ENCODE data around the gene RFTN2.
"Not testable (repeated sequence)": the region's sequence is repeated elsewhere in the genome, so short reads cannot be mapped to it uniquely, and the experiment has no call there.

The RFTN2 gene

DNA sequence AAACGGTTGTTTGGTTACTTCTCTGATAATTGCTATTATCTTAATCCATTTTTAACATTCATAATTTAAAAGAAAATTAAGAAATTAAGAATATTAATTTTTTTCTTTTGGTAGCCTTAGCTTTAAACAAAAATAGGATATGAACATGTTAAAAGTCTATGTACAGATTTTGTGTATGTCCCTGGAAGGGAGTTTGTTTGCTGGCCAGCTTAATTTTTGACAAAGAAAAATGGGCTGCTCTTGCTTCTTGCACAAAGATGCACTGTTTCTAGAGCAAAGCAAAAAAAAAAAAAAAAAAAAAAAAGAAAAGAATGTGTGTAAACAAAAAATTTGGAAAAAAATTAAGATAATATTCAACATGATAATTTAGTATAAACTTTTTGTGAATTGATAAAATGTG, 1.3 kb downstream of the RFTN2 start:
- no peak for DNase-seq

DNA sequence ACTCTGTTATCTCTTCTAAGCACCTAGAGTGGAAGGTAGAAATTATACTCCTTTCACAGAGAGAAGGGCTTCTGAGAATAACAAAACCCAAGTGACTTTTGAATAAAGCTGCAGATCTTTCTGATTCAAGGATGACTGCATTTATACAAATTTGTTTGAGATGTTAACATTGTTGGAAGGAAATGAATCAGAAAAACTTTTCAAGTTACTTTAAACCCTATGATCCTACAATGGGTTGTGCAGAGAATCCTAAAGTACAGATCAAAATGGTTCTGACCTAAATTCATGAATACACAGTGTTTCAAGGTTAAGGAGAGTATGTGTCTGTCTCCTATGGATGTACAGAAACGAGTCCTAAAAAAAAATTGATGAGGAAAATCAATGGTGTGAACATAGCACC, 1.8 kb downstream of the RFTN2 start:
- DNase-seq: no peak

DNA sequence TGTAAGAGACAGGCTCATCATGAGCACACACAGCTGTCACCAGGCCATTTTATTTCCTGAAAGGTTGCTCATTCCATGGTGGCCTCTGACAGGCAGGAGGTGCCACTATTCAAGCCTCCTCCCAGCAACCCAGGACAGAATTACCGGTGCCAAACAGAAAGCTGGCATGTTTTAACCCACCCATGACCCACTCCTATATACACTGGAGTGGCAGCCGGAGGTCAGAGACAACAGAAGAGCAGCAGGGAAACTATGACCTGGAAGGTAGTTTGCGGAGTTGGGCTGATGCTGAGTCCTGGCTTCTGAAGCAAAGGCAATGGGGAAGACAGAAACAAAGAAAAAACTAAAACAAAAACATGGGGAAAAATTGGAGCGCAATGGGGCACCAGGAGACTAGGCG, 2.3 kb downstream of the RFTN2 start:
- DNase-seq: no peak

GRCh38 chr2:197672371-197672893, 3.0 kb downstream of the RFTN2 start:
- no peak for DNase-seq

DNA sequence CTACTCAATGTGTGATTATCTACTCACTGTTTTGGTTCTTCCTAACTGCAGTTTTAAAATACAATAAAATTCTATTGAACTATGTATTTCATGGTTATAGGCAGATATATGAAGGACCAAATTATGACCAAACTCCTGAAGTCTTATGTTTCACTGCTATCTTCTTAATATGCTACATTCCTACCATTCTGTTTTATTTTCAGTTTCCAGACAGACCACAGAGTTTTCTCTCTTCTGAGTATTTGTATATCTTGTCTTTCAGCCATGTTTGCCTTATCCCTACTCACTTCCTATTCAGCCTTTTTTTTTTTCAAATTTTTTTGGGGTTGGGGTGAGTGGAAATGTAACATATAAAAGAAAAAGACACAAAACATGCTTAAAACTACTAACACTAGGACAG, 6.3 kb downstream of the RFTN2 start:
- no peak for DNase-seq

DNA sequence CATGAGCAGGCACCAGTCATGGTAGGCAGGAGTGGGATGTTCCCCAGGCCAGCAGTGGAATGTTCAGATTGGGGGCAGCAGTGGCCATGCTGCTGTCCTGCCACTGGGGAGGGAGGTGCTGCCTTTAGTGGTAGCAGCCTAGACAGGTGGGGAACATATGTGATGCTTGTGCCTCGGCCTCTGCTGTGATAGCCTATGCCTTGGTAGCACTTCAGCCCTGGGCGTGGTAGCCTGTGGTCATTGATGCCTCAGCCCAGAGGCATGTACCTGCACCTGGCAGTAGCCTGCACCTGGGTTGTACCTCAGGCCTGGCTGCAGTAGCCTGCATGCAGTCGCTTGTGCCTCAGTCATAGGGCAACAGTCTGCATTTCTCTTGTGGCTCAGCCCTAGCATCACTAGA, 7.1 kb downstream of the RFTN2 start:
- DNase-seq: no peak

- DNase-seq: no peak
Measured at GRCh38 chr2:197666277-197666676, 9.1 kb downstream of the RFTN2 start.

- DNase-seq: no peak
Measured at GRCh38 chr2:197661626-197662025, 13.8 kb downstream of the RFTN2 start.

DNA sequence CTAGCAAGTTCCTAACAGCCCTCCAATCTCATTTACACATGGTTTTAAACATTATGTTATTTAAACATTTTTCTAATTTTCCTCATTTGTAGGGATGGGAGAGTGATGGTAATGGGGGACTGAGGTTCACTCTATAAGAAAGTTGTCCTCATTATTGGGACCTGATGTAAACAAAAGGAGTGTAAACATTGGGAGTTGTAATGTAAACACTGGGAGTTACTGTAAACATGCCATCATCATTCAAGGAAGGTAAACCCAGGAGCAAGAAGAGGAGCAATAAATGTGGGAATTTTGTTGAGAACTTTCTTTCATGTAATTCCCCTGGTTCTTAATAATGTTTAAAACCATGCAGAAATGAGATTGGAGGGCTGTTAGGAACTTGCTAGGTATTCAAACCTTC, 17.8 kb downstream of the RFTN2 start:
- no peak for DNase-seq

- DNase-seq: no peak
Measured at GRCh38 chr2:197647961-197648690, 27.3 kb downstream of the RFTN2 start.

DNA sequence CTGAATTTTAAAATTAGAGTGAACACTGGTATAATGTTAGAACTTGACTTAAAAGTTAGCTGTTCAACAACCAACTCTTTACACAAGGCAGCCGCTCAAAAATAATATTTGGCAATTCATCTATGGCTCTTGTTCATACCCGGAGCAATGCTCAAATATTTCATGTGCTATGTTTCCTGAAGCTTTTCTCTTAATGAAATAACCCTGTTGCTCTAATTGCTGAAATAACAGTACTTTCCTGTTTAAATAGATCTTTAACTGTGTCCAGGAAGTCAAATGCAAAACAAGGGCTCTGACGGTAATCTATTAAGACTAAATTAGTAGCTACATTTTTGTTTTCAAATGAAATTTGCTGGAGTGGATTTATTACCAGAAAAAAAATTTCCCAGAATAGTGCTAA, 33.7 kb downstream of the RFTN2 start:
- no peak for DNase-seq

- DNase-seq: not testable (repeated sequence)
Measured at GRCh38 chr2:197640571-197641122, 34.7 kb downstream of the RFTN2 start.

- no peak for DNase-seq
Measured at GRCh38 chr2:197633109-197633657, 42.2 kb downstream of the RFTN2 start.

DNA sequence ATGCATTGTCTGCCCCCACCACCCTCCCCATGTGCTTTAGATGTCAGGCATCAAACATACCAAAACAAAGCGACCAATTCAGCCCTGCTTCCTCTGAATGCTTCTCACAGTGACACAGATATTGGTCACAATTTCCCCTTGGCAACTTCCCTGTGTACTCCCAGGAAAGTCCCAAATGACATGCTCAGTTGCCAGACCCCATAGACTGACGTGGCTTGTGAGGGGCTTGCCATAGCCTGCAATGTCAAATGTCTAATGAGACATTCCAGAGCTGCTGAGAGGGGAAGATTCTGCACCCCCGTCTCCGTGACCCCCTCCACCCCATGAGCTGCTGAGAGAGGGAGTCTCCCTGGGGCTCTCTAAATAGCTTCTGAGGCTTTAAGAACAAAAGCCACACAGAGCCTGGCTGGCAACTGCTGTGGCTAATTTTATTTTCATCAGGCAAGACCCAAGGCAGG, 47.3 kb downstream of the RFTN2 start:
- no peak for DNase-seq

DNA sequence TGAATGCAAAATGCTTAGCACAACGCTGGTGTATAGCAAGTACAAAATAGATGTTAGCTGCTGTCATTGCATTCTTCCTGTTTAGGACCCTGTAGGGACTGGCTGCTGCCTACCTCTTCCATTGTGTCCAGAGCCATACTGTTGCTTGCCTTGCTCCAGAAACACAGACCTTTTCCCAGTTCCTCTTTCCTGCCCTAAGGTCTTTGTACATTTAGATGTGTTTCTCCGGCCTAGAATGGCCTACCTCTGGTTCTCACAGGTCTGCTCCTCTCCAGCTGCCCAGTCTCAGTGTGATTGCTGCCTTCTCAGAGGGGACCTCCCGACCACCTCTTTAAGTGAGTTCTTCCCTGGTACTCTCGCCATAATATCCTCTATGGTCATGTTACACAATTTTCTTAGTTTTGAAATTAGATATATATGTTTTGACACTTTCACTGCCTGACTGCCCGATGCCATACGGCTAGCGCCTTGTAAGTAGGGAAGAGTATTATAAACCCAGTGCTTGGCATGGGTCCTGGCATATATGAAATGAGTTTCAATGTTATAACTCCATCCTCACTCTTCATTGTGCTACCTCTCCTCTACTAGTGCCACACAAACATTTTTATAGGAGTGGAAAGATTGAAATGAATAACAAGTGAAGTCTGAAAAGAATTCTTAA, 48.3 kb downstream of the RFTN2 start:
- no peak for DNase-seq

GRCh38 chr2:197620133-197620532, 55.3 kb downstream of the RFTN2 start:
- DNase-seq: no peak

DNA sequence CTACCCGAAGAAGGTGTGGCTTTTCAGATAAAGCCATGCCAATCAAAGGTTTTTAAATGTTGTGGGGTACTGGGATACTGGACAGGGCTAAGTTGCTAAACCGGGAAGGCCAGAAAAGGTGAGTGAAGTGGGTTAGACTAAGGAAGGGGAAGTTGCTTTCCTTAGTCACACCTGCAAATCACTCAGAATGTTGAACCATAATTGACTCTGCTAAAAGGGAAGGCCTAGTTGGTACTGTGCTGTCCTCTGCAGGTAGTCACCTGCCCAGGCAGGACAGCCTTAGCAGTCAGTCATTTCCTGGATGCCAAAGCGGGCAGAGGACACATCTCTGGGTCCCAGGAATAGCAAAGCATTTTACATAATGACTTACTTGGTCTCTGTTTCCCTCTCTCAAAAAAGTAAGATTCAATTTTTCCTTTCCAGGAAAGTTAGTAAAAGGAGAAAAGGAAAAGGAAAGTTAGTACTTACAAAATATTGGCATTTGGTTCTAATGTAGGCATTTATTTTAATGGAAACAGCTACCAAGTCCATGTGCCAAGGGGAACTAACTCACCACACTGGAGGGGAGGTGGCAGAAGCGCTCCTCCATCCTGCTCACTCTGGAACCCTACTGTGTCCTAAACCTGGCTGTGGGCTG, 60.3 kb downstream of the RFTN2 start:
- no peak for DNase-seq

- no peak for DNase-seq
Measured at GRCh38 chr2:197614532-197614931, 60.9 kb downstream of the RFTN2 start.

DNA sequence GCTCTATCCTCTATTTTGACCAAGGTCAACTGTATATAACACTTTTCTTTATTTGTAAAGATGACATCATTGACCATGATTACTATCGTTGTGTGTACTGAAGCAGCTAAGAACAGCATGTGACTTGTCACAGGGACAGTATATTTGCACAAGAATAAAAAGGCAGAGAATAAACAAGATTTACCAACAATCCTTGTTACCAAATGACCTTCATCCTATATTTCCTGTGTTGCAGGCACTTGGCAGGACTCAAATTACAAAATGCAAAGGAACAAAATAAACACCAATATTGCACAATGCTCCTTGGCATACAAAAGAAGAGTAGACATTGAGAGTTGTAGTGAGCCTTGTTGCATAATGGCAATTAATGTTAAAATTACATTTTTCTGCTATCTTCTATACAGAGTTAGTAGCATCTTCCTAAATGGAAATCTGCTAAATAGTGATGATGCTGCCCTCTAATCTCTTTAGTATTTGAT, 61.8 kb downstream of the RFTN2 start:
- DNase-seq: no peak

- no peak for DNase-seq
Measured at GRCh38 chr2:197606180-197606579, 69.2 kb downstream of the RFTN2 start.

DNA sequence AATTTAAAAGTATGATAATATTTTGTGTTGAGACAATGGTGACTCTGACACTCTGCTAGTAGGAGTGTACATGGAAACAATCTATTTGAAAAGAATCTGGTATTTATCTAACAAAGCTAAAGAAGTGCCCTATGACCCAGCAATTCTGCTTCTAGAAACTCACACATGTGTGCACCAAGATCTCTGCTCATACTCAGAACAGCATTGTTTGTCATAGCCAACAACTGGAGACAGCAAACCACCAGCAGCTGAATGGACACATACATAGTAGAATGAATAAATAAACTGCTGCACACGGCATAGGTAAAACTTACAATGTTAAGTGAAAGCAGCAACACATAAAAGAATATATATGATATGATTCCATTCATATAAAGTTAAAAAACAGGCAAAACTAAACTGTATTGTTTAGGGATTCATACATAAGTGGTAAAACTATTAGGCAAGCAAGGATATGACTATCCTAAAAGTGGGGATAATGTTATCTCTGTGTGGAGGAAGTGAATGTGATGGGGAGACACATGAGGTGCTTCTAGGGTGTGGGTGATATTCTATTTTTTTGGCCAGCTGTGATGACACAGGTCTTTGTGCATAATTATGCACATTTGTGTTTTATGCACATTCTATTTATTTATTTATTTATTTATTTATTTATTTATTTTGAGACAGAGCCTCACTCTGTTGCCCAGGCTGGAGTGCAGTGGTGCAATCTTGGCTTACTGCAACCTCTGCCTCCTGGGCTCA, 71.1 kb downstream of the RFTN2 start:
- no peak for DNase-seq

GRCh38 chr2:197601726-197602125, 73.7 kb downstream of the RFTN2 start:
- DNase-seq: no peak

All from NCI-H1105 treated with DMSO at 0.1 percent for 48 hours (cell line).